NCI-H146 treated with DMSO at 0.1 percent for 48 hours (cell line): Measurements from ENCODE around the gene HIVEP3.

Experiments used
- DNase-seq: peaks from one replicate; lab custom pipeline; 2025; ENCODE audit not compliant: unreplicated experiment; lab: John Stamatoyannopoulos, UW

The HIVEP3 gene

GRCh38 chr1:41735631-41736260 lies 183.0 kb downstream of the HIVEP3 start:
- DNase-seq: no peak

GRCh38 chr1:41735139-41735538 lies 183.6 kb downstream of the HIVEP3 start:
- no peak for DNase-seq

- DNase-seq: no peak
Measured at GRCh38 chr1:41734201-41734970, 184.3 kb downstream of the HIVEP3 start.

- no peak for DNase-seq
Measured at GRCh38 chr1:41733725-41734124, 185.0 kb downstream of the HIVEP3 start.

- DNase-seq: no peak
Measured at GRCh38 chr1:41733021-41733420, 185.7 kb downstream of the HIVEP3 start.

GRCh38 chr1:41731516-41732030 lies 187.1 kb downstream of the HIVEP3 start:
- no peak for DNase-seq

- no peak for DNase-seq
Measured at GRCh38 chr1:41730806-41731205, 187.9 kb downstream of the HIVEP3 start.

- DNase-seq: no peak
Measured at GRCh38 chr1:41728403-41729202, 190.1 kb downstream of the HIVEP3 start.

GRCh38 chr1:41727749-41728115 lies 191.0 kb downstream of the HIVEP3 start:
- no peak for DNase-seq

GRCh38 chr1:41726899-41727748 lies 191.6 kb downstream of the HIVEP3 start:
- no peak for DNase-seq

- DNase-seq: no peak
Measured at GRCh38 chr1:41726292-41726691, 192.4 kb downstream of the HIVEP3 start.

GRCh38 chr1:41724926-41725325 lies 193.8 kb downstream of the HIVEP3 start:
- DNase-seq: no peak

- DNase-seq: no peak
Measured at GRCh38 chr1:41724248-41724647, 194.5 kb downstream of the HIVEP3 start.

GRCh38 chr1:41723786-41724185 lies 194.9 kb downstream of the HIVEP3 start:
- DNase-seq: no peak

- no peak for DNase-seq
Measured at GRCh38 chr1:41722184-41722583, 196.5 kb downstream of the HIVEP3 start.

- DNase-seq: no peak
Measured at GRCh38 chr1:41720861-41721410, 197.8 kb downstream of the HIVEP3 start.

GRCh38 chr1:41719590-41719989 lies 199.1 kb downstream of the HIVEP3 start:
- no peak for DNase-seq

GRCh38 chr1:41719128-41719527 lies 199.6 kb downstream of the HIVEP3 start:
- DNase-seq: no peak

- no peak for DNase-seq
Measured at GRCh38 chr1:41718497-41718896, 200.2 kb downstream of the HIVEP3 start.
